ENCODE results near the gene MED15.

- TF ChIP-seq CTCF (IDR thresholded peaks at IDR 0.05) (no peak), POLR2A (IDR thresholded peaks at IDR 0.05) (no peak)
Observed at GRCh38 chr22:20531154-20531403, 23.7 kb downstream of the MED15 start.
